ENCODE measurements around the gene SLC9A3.

SLC9A3 gene

GRCh38 chr5:460273-460625 is 64.0 kb downstream of the SLC9A3 start:
- no peak overlapping the region for H3K27ac ChIP-seq
- peaks cover 16% of the 10 kb centered on the region for H3K4me1 ChIP-seq (ENCODE audit: low read depth, poor library complexity, severe bottlenecking)
- H3K4me3 ChIP-seq (IDR thresholded peaks at IDR 0.05; ENCODE audit: insufficient read depth, low read depth, low read length) = no peak overlapping the region
- no peak overlapping the region for H3K9ac ChIP-seq
- no peaks in the 10 kb centered on the region for H3K27me3 ChIP-seq (ENCODE audit: insufficient read depth, low read depth)
- H3K79me2 ChIP-seq (ENCODE audit: insufficient read depth, low read depth) = no peaks in the 10 kb centered on the region; the same call in 1 of the 2 replicates
- no peaks in the 10 kb centered on the region for H4K20me1 ChIP-seq (ENCODE audit: insufficient read depth)
- H3K36me3 ChIP-seq (ENCODE audit: insufficient read depth) = peaks cover 4% of the 10 kb centered on the region; the same call in 1 of the 2 replicates
- TF ChIP-seq, protein P1, sequence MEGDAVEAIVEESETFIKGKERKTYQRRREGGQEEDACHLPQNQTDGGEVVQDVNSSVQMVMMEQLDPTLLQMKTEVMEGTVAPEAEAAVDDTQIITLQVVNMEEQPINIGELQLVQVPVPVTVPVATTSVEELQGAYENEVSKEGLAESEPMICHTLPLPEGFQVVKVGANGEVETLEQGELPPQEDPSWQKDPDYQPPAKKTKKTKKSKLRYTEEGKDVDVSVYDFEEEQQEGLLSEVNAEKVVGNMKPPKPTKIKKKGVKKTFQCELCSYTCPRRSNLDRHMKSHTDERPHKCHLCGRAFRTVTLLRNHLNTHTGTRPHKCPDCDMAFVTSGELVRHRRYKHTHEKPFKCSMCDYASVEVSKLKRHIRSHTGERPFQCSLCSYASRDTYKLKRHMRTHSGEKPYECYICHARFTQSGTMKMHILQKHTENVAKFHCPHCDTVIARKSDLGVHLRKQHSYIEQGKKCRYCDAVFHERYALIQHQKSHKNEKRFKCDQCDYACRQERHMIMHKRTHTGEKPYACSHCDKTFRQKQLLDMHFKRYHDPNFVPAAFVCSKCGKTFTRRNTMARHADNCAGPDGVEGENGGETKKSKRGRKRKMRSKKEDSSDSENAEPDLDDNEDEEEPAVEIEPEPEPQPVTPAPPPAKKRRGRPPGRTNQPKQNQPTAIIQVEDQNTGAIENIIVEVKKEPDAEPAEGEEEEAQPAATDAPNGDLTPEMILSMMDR (conservative IDR thresholded peaks at IDR 0.05; ENCODE audit: low read depth, low read length) = no peak
- H3K4me2 ChIP-seq = no peak overlapping the region
- H2AFZ ChIP-seq (ENCODE audit: low read depth) = no peak overlapping the region

GRCh38 chr5:459562-460272 is 64.5 kb downstream of the SLC9A3 start:
- Histone ChIP-seq H3K4me3 (IDR thresholded peaks at IDR 0.05; ENCODE audit: insufficient read depth, low read depth, low read length) (no peak overlapping the region), H3K27ac (no peak overlapping the region), H3K4me2 (0 out of 2 replicates have a peak overlapping the region, but pooled peaks have one; percentile 26), H3K36me3 (ENCODE audit: insufficient read depth) (peaks cover 4% of the 10 kb centered on the region; the same call in 1 of the 2 replicates), H4K20me1 (ENCODE audit: insufficient read depth) (no peaks in the 10 kb centered on the region), H2AFZ (ENCODE audit: low read depth) (no peak overlapping the region), H3K79me2 (ENCODE audit: insufficient read depth, low read depth) (no peaks in the 10 kb centered on the region; the same call in 1 of the 2 replicates), H3K9ac (no peak overlapping the region), H3K27me3 (ENCODE audit: insufficient read depth, low read depth) (no peaks in the 10 kb centered on the region), H3K4me1 (ENCODE audit: low read depth, poor library complexity, severe bottlenecking) (peaks cover 16% of the 10 kb centered on the region)
- TF ChIP-seq, protein P1 (conservative IDR thresholded peaks at IDR 0.05; ENCODE audit: low read depth, low read length) = no peak

DNA sequence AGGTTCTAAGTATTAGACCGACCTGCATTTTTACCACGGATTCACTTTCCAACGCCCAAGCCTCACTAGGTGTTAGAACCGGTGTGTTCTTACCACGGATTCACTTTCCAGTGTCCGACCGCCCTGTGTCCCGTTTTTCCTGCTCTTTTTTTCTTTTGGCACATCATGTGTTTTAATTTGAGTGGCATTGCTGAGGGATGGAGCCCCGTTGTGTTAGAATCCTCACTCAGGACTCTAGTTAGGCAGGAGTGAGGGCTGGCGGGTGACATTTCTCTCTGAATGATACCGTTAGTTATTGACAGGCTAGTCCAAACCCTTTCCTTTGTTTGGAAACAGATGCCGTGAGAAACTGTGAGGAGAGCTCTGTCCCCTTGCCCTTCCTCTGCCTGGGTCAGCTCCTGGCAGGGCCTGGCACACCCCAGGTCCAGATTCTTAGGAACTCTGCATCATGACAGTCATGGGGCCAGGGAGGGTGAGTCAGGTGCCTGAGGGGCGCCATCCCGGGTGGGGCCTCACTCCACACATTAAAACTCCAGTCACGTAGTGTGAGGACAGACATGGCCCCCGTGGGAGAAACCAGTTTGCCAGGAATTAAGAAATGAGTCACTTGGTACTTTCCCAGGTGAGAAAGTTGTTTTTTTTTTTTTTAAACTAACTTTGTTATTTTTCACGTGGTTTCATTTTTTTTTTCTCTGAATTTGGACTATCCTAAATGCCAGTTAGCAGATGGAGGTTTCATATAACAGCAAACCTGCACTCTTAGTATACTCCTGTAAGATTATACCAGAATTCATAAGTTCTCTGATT is 65.5 kb downstream of the SLC9A3 start:
- Histone ChIP-seq H3K79me2 (ENCODE audit: insufficient read depth, low read depth) (no peaks in the 10 kb centered on the region; the same call in 1 of the 2 replicates), H2AFZ (ENCODE audit: low read depth) (no peak overlapping the region), H3K4me2 (peak overlapping the region; percentile 26; the same call in 1 of the 2 replicates), H4K20me1 (ENCODE audit: insufficient read depth) (no peaks in the 10 kb centered on the region), H3K9ac (no peak overlapping the region), H3K4me1 (ENCODE audit: low read depth, poor library complexity, severe bottlenecking) (peaks cover 16% of the 10 kb centered on the region), H3K36me3 (ENCODE audit: insufficient read depth) (peaks cover 4% of the 10 kb centered on the region; the same call in 1 of the 2 replicates), H3K27me3 (ENCODE audit: insufficient read depth, low read depth) (no peaks in the 10 kb centered on the region), H3K4me3 (IDR thresholded peaks at IDR 0.05; ENCODE audit: insufficient read depth, low read depth, low read length) (no peak overlapping the region), H3K27ac (no peak overlapping the region)
- TF ChIP-seq, protein P1 (conservative IDR thresholded peaks at IDR 0.05; ENCODE audit: low read depth, low read length) = no peak

- H3K27me3 ChIP-seq (ENCODE audit: insufficient read depth, low read depth) = no peaks in the 10 kb centered on the region
- H4K20me1 ChIP-seq (ENCODE audit: insufficient read depth) = no peaks in the 10 kb centered on the region
- H3K4me3 ChIP-seq (IDR thresholded peaks at IDR 0.05; ENCODE audit: insufficient read depth, low read depth, low read length) = no peak overlapping the region
- H3K79me2 ChIP-seq (ENCODE audit: insufficient read depth, low read depth) = no peaks in the 10 kb centered on the region; the same call in 1 of the 2 replicates
- no peak overlapping the region for H3K27ac ChIP-seq
- H3K9ac ChIP-seq = no peak overlapping the region
- TF ChIP-seq, protein P1 (conservative IDR thresholded peaks at IDR 0.05; ENCODE audit: low read depth, low read length) = no peak
- H3K4me2 ChIP-seq = no peak overlapping the region
- peaks cover 16% of the 10 kb centered on the region for H3K4me1 ChIP-seq (ENCODE audit: low read depth, poor library complexity, severe bottlenecking)
- no peak overlapping the region for H2AFZ ChIP-seq (ENCODE audit: low read depth)
- H3K36me3 ChIP-seq (ENCODE audit: insufficient read depth) = peaks cover 4% of the 10 kb centered on the region; the same call in 1 of the 2 replicates
Measured at GRCh38 chr5:457195-457961, 66.9 kb downstream of the SLC9A3 start.
